Common myeloid progenitor, CD34-positive (primary cell): ENCODE results near the gene OTOG.

Source experiments
- CTCF ChIA-PET: fragments of 350-600 bp; sonication (Branson Sonifier 250); formaldehyde crosslinking; loops from one replicate; lab custom pipeline; 2021; ENCODE audit warnings: antibody characterized with exemption; lab: Charles Lee
- POLR2A ChIA-PET: fragments of 350-600 bp; sonication (Branson Sonifier 250); formaldehyde crosslinking; loops from one replicate; lab custom pipeline; 2021; ENCODE audit warnings: antibody characterized with exemption; lab: Charles Lee
- DNase-seq, 3 donors: peaks; one replicate each; pipeline versions ENCODE4 v3.0.0 to v3.0.0-alpha.2; 2013
- H3K27ac ChIP-seq, 2 experiments: 1 replicate in 1 of 2; 2 replicates in 1 of 2; pipeline ENCODE4 v1.7.0; 2013; ENCODE audit warnings: inconsistent platforms in 2 of 2, low read length in 2 of 2, mild to moderate bottlenecking in 2 of 2, low read depth in 1 of 2, moderate library complexity in 1 of 2; ENCODE audit not compliant: severe bottlenecking in 2 of 2, insufficient read depth in 1 of 2, poor library complexity in 1 of 2
- H3K27me3 ChIP-seq, 5 experiments: replicated peaks in 2 of 5; 1 replicate in 3 of 5; 2 replicates in 2 of 5; pipeline versions ENCODE4 v1.6.1 to v1.7.0; 2013; ENCODE audit warnings: low read length in 4 of 5, mild to moderate bottlenecking in 2 of 5, moderate library complexity in 2 of 5, inconsistent platforms in 1 of 5; ENCODE audit not compliant: insufficient read depth in 5 of 5, control insufficient read depth in 4 of 5
- H3K36me3 ChIP-seq, 4 experiments: 1 replicate in 2 of 4; 2 replicates in 2 of 4; pipeline versions ENCODE4 v1.6.1 to v1.7.0; 2013; ENCODE audit warnings: low read length in 3 of 4, control low read depth in 1 of 4, mild to moderate bottlenecking in 1 of 4; ENCODE audit not compliant: control insufficient read depth in 4 of 4, insufficient read depth in 4 of 4
- H3K4me1 ChIP-seq, 4 experiments: 1 replicate in 3 of 4; 2 replicates in 1 of 4; pipeline versions ENCODE4 v1.6.1 to v1.7.1; 2013; ENCODE audit warnings: low read length in 3 of 4, mild to moderate bottlenecking in 3 of 4, control low read depth in 1 of 4, inconsistent platforms in 1 of 4, moderate library complexity in 1 of 4; ENCODE audit not compliant: control insufficient read depth in 4 of 4, insufficient read depth in 4 of 4; ENCODE audit errors: control extremely low read depth in 1 of 4
- H3K4me3 ChIP-seq, 7 experiments: 1 replicate in 4 of 7; 2 replicates in 3 of 7; pipeline versions ENCODE4 v1.5.1 to v1.7.0; 2013; ENCODE audit warnings: mild to moderate bottlenecking in 7 of 7, low read length in 6 of 7, moderate library complexity in 6 of 7, inconsistent platforms in 2 of 7, low read depth in 2 of 7, control low read depth in 1 of 7; ENCODE audit not compliant: insufficient read depth in 4 of 7, control insufficient read depth in 1 of 7; ENCODE audit errors: extremely low read depth in 1 of 7
- H3K9me3 ChIP-seq, 5 experiments: 1 replicate in 4 of 5; 2 replicates in 1 of 5; pipeline versions ENCODE4 v1.6.1 to v1.7.1; 2013; ENCODE audit warnings: low read length in 4 of 5, mild to moderate bottlenecking in 2 of 5, inconsistent platforms in 1 of 5, low read depth in 1 of 5, moderate library complexity in 1 of 5; ENCODE audit not compliant: control insufficient read depth in 4 of 5, insufficient read depth in 2 of 5; ENCODE audit errors: control extremely low read depth in 1 of 5
- WGBS: methylation state at CpG from one replicate; pipeline ENCODE4 v1.1.5; 2013; ENCODE audit not compliant: insufficient coverage; 5-methylcytosine and 5-hydroxymethylcytosine counted together

The OTOG gene

GRCh38 chr11:17640493-17641164 lies 93.6 kb downstream of the OTOG start:
- 96% methylated on average over 5 of the region's 19 CpGs for WGBS
- H3K4me1 ChIP-seq: no peaks in the 10 kb centered on the region
- no peak for DNase-seq
- ChIA-PET CTCF (no interaction called here), POLR2A (no interaction called here)
- H3K4me3 ChIP-seq: no peak overlapping the region
- H3K27me3 ChIP-seq: peaks cover 0 to 6% (median 0%) of the 10 kb centered on the region in 5 experiments
- H3K9me3 ChIP-seq: no peaks in the 10 kb centered on the region
- H3K36me3 ChIP-seq: no peaks in the 10 kb centered on the region
- H3K27ac ChIP-seq: no peak overlapping the region

GRCh38 chr11:17641792-17642350 lies 94.8 kb downstream of the OTOG start:
- no peak for DNase-seq
- 97% methylated on average over 16 of the region's 17 CpGs for WGBS
- Histone ChIP-seq H3K36me3 (no peaks in the 10 kb centered on the region), H3K9me3 (no peaks in the 10 kb centered on the region), H3K27me3 (peaks cover 0 to 6% (median 0%) of the 10 kb centered on the region in 5 experiments), H3K4me1 (no peaks in the 10 kb centered on the region), H3K27ac (no peak overlapping the region), H3K4me3 (no peak overlapping the region)
- ChIA-PET POLR2A (no interaction called here), CTCF (no interaction called here)

GRCh38 chr11:17642370-17642769 lies 95.3 kb downstream of the OTOG start:
- Histone ChIP-seq H3K27me3 (peaks cover 0 to 8% (median 0%) of the 10 kb centered on the region in 5 experiments), H3K4me1 (no peaks in the 10 kb centered on the region), H3K36me3 (no peaks in the 10 kb centered on the region), H3K4me3 (no peak overlapping the region), H3K9me3 (peaks cover 0 to 2% (median 0%) of the 10 kb centered on the region in 5 experiments), H3K27ac (no peak overlapping the region)
- DNase-seq: no peak
- WGBS: no CpG with 5 or more reads among the region's 4 CpGs
- POLR2A ChIA-PET: no interaction called here
- CTCF ChIA-PET: no interaction called here

GRCh38 chr11:17642980-17643379 lies 95.9 kb downstream of the OTOG start:
- no peak for DNase-seq
- H3K9me3 ChIP-seq: peaks cover 0 to 8% (median 2%) of the 10 kb centered on the region in 5 experiments
- no peak overlapping the region for H3K4me3 ChIP-seq
- POLR2A ChIA-PET: no interaction called here
- H3K27me3 ChIP-seq: peaks cover 0 to 13% (median 2%) of the 10 kb centered on the region in 5 experiments
- H3K36me3 ChIP-seq: no peaks in the 10 kb centered on the region
- no peak overlapping the region for H3K27ac ChIP-seq
- H3K4me1 ChIP-seq: no peaks in the 10 kb centered on the region
- CTCF ChIA-PET: no interaction called here
- 100% methylated on average over 4 of the region's 6 CpGs for WGBS

- CTCF ChIA-PET: interaction anchor here (1.1 kb wide), 1 partner anchor 12 kb away, joined by 3 read pairs; no protein-coding TSS in a partner anchor
- H3K36me3 ChIP-seq: no peaks in the 10 kb centered on the region
- no peak overlapping the region for H3K4me3 ChIP-seq
- no peak for DNase-seq
- no peak overlapping the region for H3K27ac ChIP-seq
- H3K27me3 ChIP-seq: peaks cover 0 to 18% (median 2%) of the 10 kb centered on the region in 5 experiments
- POLR2A ChIA-PET: no interaction called here
- 88% methylated on average over 10 of the region's 14 CpGs for WGBS
- no peaks in the 10 kb centered on the region for H3K4me1 ChIP-seq
- peaks cover 0 to 10% (median 7%) of the 10 kb centered on the region in 5 experiments for H3K9me3 ChIP-seq
These were observed 96.7 kb downstream of the OTOG start for GRCh38 chr11:17643506-17644405.

GRCh38 chr11:17645190-17645970 lies 98.3 kb downstream of the OTOG start:
- CTCF ChIA-PET: interaction anchor here (1.1 kb wide), 1 partner anchor 11 kb away, joined by 3 read pairs; no protein-coding TSS in a partner anchor
- POLR2A ChIA-PET: no interaction called here
- DNase-seq: no peak

More at GRCh38 chr11:17645190-17645970, 98.3 kb downstream of the OTOG start:
- no peak overlapping the region for H3K4me3 ChIP-seq
- H3K9me3 ChIP-seq: peaks cover 0 to 10% (median 7%) of the 10 kb centered on the region in 5 experiments
- WGBS: 94% methylated on average over 14 of the region's 15 CpGs
- H3K27ac ChIP-seq: no peak overlapping the region
- H3K36me3 ChIP-seq: no peaks in the 10 kb centered on the region
- no peaks in the 10 kb centered on the region for H3K4me1 ChIP-seq
- peaks cover 0 to 31% (median 10%) of the 10 kb centered on the region in 5 experiments for H3K27me3 ChIP-seq
